ENCODE data around the gene FMC1.
"Not testable (repeated sequence)": the region's sequence is repeated elsewhere in the genome, so short reads cannot be mapped to it uniquely, and the experiment has no call there.

The FMC1 gene

DNA sequence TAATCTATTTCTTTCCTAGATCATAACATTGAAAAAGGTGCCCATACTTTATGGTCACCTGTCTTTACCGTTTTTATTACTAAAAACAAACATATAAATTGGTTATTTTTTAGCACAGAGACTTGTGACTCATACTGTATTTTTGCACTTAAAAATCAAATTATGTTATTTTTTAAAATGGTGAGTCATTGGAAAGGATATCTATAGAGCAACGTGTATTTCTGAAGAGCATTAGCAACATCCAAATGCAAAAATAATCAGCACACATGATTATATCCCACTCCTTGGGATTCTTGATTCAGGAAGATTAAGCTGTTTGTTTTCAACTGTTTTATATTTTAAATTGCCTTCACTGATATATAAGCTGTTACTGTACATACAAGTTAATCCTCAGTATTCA, 40.7 kb upstream of the FMC1 start:
- no peak for DNase-seq (ENCODE audit: low spot score)
- TF ChIP-seq, protein P1, sequence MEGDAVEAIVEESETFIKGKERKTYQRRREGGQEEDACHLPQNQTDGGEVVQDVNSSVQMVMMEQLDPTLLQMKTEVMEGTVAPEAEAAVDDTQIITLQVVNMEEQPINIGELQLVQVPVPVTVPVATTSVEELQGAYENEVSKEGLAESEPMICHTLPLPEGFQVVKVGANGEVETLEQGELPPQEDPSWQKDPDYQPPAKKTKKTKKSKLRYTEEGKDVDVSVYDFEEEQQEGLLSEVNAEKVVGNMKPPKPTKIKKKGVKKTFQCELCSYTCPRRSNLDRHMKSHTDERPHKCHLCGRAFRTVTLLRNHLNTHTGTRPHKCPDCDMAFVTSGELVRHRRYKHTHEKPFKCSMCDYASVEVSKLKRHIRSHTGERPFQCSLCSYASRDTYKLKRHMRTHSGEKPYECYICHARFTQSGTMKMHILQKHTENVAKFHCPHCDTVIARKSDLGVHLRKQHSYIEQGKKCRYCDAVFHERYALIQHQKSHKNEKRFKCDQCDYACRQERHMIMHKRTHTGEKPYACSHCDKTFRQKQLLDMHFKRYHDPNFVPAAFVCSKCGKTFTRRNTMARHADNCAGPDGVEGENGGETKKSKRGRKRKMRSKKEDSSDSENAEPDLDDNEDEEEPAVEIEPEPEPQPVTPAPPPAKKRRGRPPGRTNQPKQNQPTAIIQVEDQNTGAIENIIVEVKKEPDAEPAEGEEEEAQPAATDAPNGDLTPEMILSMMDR (IDR thresholded peaks at IDR 0.05; ENCODE audit: extremely low read depth, missing control alignments), result no peak

DNA sequence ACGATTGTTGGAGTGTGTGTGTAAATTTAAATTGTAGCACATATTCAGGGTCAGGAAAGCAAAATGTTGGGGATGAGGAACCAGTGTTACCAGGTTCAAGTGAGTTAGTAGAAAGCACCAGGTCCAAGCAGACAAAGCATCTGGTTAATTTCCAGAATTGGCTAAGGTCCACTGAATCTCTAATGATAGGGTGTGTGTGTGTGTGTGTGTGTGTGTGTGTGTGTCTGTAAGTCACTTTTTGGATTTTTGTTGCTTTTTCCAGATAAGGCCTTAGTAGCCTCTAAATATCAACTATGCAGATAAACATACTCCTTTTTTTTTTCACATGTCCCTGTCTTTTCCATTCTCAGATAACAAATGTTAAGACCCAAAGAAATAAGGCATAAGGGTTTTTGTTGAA, 36.6 kb upstream of the FMC1 start:
- DNase-seq (ENCODE audit: low spot score), result no peak
- TF ChIP-seq, protein P1 (IDR thresholded peaks at IDR 0.05; ENCODE audit: extremely low read depth, missing control alignments), result no peak

DNA sequence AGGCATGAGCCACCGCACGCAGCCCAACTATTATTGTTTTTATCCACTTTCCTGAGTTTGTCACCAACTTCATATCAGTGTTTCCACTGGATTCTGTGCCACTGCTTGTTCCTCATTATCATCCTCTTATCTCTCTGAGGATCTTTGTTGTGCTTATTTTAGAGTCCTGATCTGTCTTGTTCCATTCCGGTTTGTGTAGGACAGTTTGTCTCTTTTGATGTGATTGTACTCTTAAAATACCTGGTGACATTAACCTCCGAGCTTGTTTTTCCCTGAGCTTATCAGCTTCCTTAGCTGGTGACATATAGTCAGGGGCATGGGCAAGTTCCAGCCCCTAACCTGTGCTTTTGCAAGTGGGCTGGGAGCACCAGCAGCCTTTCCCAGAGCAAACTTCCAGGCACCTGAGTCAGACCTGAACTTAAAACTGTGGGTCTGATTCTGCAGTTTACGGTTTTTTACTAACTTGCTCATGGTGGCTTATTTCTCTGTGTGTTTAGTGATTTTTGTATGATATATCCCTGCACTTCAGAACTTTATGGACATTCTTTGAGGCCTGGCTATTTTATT, 23.1 kb upstream of the FMC1 start:
- DNase-seq (ENCODE audit: low spot score), result no peak
- TF ChIP-seq, protein P1 (IDR thresholded peaks at IDR 0.05; ENCODE audit: extremely low read depth, missing control alignments), result no peak

DNA sequence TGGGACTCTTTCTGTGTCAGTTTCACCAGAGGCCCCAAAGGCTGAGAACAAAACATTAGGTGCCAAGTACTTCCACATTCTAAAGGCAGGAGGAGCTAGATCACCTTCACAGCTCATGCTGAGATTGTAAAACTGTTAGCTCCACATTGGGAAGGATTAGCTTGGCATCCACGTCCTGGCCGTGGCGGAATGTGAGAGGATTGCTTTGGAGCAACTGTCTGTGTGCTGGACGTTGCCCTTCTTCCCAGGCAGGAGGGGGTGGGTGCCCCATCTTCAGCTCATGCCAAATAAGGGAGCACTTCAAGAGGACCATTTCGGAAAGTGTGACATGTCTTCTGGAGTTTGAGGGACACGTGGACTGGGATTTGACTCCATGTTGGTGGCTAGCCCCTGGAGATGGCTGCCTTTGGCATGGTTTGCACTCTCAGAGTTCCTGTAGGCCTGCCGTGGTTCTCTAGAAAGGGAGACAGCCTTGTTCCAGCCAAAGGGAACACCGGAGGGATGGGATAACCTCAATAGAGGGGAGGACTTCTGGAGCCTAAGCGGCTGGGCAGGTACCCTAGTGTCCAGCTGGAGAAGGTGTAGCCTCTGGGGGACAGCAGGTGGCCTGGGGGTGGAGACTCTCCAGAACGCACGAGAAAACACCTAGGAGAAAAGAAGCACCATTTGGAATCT, 19.9 kb upstream of the FMC1 start:
- peak; percentile 13 for DNase-seq (ENCODE audit: low spot score)
- TF ChIP-seq, protein P1 (IDR thresholded peaks at IDR 0.05; ENCODE audit: extremely low read depth, missing control alignments), result peak; percentile 20

DNA sequence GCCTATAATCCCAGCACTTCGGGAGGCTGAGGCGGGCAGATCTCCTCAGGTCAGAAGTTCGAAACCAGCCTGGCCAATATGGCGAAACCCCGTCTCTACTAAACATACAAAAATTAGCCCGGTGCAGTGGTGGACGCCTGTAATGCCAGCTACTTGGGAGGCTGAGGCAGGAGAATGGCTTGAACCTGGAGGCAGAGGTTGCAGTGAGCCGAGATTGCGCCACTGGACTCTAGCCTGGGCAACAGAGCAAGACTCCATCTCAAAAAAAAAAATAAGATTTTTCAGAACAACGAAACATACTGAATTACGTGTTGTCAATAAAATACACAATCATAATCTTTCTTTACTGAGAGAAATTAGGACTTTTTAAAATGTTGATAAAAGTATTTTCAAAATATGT, 16.4 kb upstream of the FMC1 start:
- not testable (repeated sequence) for DNase-seq (ENCODE audit: low spot score)

DNA sequence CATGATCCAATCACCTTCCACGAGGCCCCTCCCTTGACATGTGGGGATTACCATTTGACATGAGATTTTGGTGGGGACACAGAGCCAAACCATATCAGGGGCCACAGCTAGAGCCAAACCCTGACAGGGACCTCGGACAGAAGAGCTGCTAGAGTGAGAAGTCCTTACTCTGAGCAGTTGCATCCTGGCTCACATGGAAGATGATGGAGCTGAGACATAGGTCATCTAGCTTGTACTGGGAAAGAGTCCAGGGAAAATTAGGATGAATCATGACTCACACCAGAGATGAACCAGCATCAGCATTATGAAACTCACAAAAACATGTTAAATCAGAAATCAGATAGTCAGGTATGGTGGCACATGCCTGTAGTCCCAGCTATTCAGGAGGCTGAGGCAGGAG, 12.8 kb upstream of the FMC1 start:
- TF ChIP-seq, protein P1 (IDR thresholded peaks at IDR 0.05; ENCODE audit: extremely low read depth, missing control alignments), result no peak
- DNase-seq (ENCODE audit: low spot score), result no peak

DNA sequence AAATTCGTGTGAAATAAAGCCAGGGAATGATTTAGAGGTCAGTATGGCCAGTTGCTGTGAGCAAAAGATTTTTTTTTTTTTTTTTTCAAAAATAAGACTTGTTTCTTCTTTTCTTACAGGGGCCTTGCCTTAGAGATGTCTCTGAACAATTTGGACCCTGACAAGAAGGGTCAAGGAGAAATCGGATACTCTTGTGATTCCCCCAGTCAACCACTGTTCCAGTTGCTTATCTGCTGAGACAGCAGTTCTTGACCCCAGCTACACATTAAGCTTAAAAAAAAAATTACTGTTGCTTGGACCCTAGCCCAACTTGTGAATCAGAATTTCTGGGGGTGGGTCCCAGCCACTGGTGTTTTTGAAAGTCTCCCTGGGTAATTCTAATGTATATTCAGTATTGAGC, 12.0 kb upstream of the FMC1 start:
- no peak for DNase-seq (ENCODE audit: low spot score)
- TF ChIP-seq, protein P1 (IDR thresholded peaks at IDR 0.05; ENCODE audit: extremely low read depth, missing control alignments), result no peak
